GM12892 (cell line): Measurements from ENCODE around the gene TMEM45B.
"Not testable (repeated sequence)": the region's sequence is repeated elsewhere in the genome, so short reads cannot be mapped to it uniquely, and the experiment has no call there.

Source experiments
- POLR2A ChIP-seq: IDR thresholded peaks from 2 replicates; pipeline ENCODE4 v1.6.1; 2011; ENCODE audit warnings: low read depth, low read length, control low read depth
- POLR2AphosphoS5 ChIP-seq: IDR thresholded peaks from 2 replicates; pipeline ENCODE4 v1.6.1; 2011; ENCODE audit warnings: low read depth, low read length, control low read depth

DNA sequence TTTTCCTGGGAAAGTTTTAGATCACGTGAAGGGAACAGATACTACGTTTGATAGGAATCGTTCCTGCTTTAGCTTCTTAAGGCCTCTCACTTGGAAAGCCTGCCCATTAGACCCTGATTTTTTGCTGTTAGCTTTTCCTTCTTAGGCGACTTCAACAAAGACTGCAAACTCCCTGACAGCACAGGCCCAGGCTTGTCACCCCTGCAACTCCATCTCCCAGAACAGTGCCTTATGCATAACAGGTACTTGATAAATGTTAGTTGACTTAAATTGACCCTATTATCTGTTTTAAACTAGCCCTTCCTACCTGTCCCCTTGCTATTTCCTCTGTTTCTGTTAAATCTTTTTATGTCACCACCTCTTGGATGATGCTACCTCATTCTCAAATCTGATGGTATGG is 7.6 kb downstream of the TMEM45B start:
- TF ChIP-seq POLR2A, POLR2AphosphoS5: not testable (repeated sequence)
